ENCODE data around the gene ADH5. TPM values are rescaled to one million over a fixed set of nuclear protein-coding genes. Genes with fewer than 3 reads are reported as not detected.

The ADH5 gene
- total and polyA plus RNA-seq, 2 experiments from 2014 or later: 208 to 243 TPM

- Histone ChIP-seq H3K9me3 (ENCODE audit: low read depth) (no peaks in the 10 kb centered on the region), H3K27ac (no peak overlapping the region), H3K9ac (no peak overlapping the region), H3K4me1 (ENCODE audit: insufficient read depth) (peaks cover 30% of the 10 kb centered on the region), H3K9me2 (ENCODE audit: insufficient read depth) (no peaks in the 10 kb centered on the region), H3K27me3 (replicated peaks; ENCODE audit: insufficient read depth) (no peaks in the 10 kb centered on the region), H2AFZ (no peak overlapping the region), H3K36me3 (ENCODE audit: low read depth) (peaks cover 4% of the 10 kb centered on the region; the same call in 1 of the 2 replicates), H3K4me3 (no peak overlapping the region), H3K4me2 (ENCODE audit: unreplicated experiment) (no peak overlapping the region), H3K79me2 (ENCODE audit: insufficient read depth) (peaks cover 99% of the 10 kb centered on the region), H4K20me1 (ENCODE audit: insufficient read depth) (peaks cover 3% of the 10 kb centered on the region; the same call in 1 of the 2 replicates), H3F3A (ENCODE audit: insufficient read depth) (peaks cover 27% of the 10 kb centered on the region; the same call in 1 of the 2 replicates)
- 81 to 83% methylated on average over 3 of the region's 3 CpGs for WGBS, 2 experiments (ENCODE audit: low coverage in 1 of 2, low lambda C conversion rate in 2 of 2, missing lambda C conversion rate in 2 of 2)
- in situ Hi-C loops (cut with MboI): no loop called here
- TF ChIP-seq EZH2phosphoT487 (IDR thresholded peaks at IDR 0.05; ENCODE audit: insufficient read depth, low read depth) (no peak), EZH2 (IDR thresholded peaks at IDR 0.05; ENCODE audit: insufficient read depth, poor library complexity, severe bottlenecking) (no peak)
- DNase-seq: no peak
Observed at GRCh38 chr4:99029852-99030251, 58.7 kb downstream of the ADH5 start.

DNA sequence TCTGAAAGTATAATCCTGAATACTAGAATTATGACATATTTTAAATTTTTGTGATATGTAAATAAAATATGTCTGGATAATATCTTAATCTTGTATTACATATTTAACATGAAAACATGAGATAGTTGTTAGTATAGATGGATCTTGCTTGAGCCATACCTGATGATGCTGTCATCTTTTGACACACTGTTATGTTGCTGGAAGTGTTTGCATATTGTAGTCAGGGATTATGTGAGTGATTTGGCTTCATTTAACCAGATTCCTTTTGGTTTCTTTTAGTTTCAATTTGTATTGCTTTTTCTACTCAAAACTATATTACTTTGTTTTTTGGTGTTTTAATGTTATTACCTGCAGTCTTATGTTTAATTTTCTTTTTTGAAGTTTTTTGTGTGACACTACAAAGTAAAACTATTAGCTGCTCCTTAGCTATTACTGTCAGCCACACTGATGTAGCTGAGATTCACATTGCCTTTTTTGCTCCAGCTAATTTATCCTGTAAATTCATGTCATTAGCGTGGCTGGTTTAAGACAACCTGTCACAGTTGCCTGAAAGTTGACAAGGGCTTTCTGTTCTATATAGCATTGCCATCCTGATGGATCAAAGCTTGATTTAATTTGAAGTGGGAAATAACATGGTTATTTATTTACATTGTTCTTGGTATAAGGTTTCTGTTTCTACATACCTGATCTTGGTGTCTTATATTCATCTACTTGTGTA, 59.4 kb downstream of the ADH5 start:
- H3K9me2 ChIP-seq (ENCODE audit: insufficient read depth): no peaks in the 10 kb centered on the region
- in situ Hi-C loops (cut with MboI): no loop called here
- peak overlapping the region; percentile 28 for H3K27ac ChIP-seq
- peaks cover 99% of the 10 kb centered on the region for H3K79me2 ChIP-seq (ENCODE audit: insufficient read depth)
- H2AFZ ChIP-seq: no peak overlapping the region
- no peak for TF ChIP-seq EZH2 (IDR thresholded peaks at IDR 0.05; ENCODE audit: insufficient read depth, poor library complexity, severe bottlenecking)
- TF ChIP-seq EZH2phosphoT487 (IDR thresholded peaks at IDR 0.05; ENCODE audit: insufficient read depth, low read depth): no peak
- DNase-seq: peak; percentile 32
- H3K9ac ChIP-seq: peak overlapping the region; percentile 19; the same call in 1 of the 2 replicates
- H3F3A ChIP-seq (ENCODE audit: insufficient read depth): peaks cover 27% of the 10 kb centered on the region; the same call in 1 of the 2 replicates
- H3K4me2 ChIP-seq (ENCODE audit: unreplicated experiment): peak overlapping the region; percentile 39
- no peaks in the 10 kb centered on the region for H3K9me3 ChIP-seq (ENCODE audit: low read depth)
- peaks cover 4% of the 10 kb centered on the region; the same call in 1 of the 2 replicates for H3K36me3 ChIP-seq (ENCODE audit: low read depth)
- 40 to 41% methylated on average over 1 of the region's 1 CpG for WGBS, 2 experiments (ENCODE audit: low coverage in 1 of 2, low lambda C conversion rate in 2 of 2, missing lambda C conversion rate in 2 of 2)
- peaks cover 3% of the 10 kb centered on the region; the same call in 1 of the 2 replicates for H4K20me1 ChIP-seq (ENCODE audit: insufficient read depth)
- no peak overlapping the region for H3K4me3 ChIP-seq
- no peaks in the 10 kb centered on the region for H3K27me3 ChIP-seq (replicated peaks; ENCODE audit: insufficient read depth)
- H3K4me1 ChIP-seq (ENCODE audit: insufficient read depth): peaks cover 29% of the 10 kb centered on the region

DNA sequence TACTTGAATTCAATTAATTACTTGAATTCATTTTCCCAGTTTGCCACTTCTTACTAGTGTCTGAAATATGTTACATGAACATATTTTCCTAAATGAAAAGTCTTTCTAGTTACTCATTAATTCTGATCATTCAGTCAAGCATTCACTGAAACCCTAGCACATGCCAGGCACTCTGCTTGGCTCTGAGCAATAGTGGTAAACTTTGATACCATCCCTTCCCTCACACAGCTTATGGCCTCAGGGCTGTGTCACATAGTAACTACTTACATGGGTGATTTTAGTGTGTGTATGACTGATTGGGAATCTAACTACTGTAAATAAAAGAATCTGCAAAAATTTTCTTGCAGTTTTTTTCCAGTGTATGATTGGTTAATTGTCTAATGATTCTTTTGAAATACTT, 60.4 kb downstream of the ADH5 start:
- H3K79me2 ChIP-seq (ENCODE audit: insufficient read depth): peaks cover 99% of the 10 kb centered on the region
- no peak overlapping the region for H2AFZ ChIP-seq
- no peaks in the 10 kb centered on the region for H3K27me3 ChIP-seq (replicated peaks; ENCODE audit: insufficient read depth)
- no peaks in the 10 kb centered on the region for H3K9me3 ChIP-seq (ENCODE audit: low read depth)
- H3F3A ChIP-seq (ENCODE audit: insufficient read depth): peaks cover 27% of the 10 kb centered on the region; the same call in 1 of the 2 replicates
- H3K36me3 ChIP-seq (ENCODE audit: low read depth): peaks cover 4% of the 10 kb centered on the region; the same call in 1 of the 2 replicates
- peak; percentile 54 for DNase-seq
- in situ Hi-C loops (cut with MboI): no loop called here
- H3K27ac ChIP-seq: peak overlapping the region; percentile 28
- H3K9me2 ChIP-seq (ENCODE audit: insufficient read depth): no peaks in the 10 kb centered on the region
- no peak overlapping the region for H3K4me3 ChIP-seq
- peaks cover 25% of the 10 kb centered on the region for H3K4me1 ChIP-seq (ENCODE audit: insufficient read depth)
- H4K20me1 ChIP-seq (ENCODE audit: insufficient read depth): peaks cover 3% of the 10 kb centered on the region; the same call in 1 of the 2 replicates
- TF ChIP-seq EZH2 (IDR thresholded peaks at IDR 0.05; ENCODE audit: insufficient read depth, poor library complexity, severe bottlenecking): no peak
- no peak for TF ChIP-seq EZH2phosphoT487 (IDR thresholded peaks at IDR 0.05; ENCODE audit: insufficient read depth, low read depth)
- peak overlapping the region; percentile 2 for H3K4me2 ChIP-seq (ENCODE audit: unreplicated experiment)
- no peak overlapping the region for H3K9ac ChIP-seq

DNA sequence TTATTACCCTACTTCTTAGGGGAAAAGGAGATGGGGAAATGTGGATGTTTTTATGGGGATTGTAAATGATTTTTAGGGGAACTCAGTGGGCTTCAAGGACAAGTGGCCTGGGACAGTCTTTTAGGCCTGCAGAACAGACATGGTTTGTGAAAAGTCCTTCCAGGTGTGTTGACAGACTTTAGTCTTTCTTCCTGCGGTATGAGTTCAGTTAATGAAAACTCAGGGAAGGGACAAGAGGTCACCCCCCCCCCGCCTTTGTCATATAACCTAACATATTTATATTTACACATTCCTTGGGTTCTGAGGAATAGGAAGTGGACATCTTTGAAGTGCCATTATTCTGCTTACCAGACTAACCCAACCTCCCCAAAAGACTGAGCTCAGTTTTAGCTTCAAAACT, 61.3 kb downstream of the ADH5 start:
- 68 to 73% methylated on average over 2 of the region's 2 CpGs for WGBS, 2 experiments (ENCODE audit: low coverage in 1 of 2, low lambda C conversion rate in 2 of 2, missing lambda C conversion rate in 2 of 2)
- H4K20me1 ChIP-seq (ENCODE audit: insufficient read depth): peaks cover 3% of the 10 kb centered on the region; the same call in 1 of the 2 replicates
- peaks cover 27% of the 10 kb centered on the region; the same call in 1 of the 2 replicates for H3F3A ChIP-seq (ENCODE audit: insufficient read depth)
- TF ChIP-seq EZH2phosphoT487 (IDR thresholded peaks at IDR 0.05; ENCODE audit: insufficient read depth, low read depth) (no peak), EZH2 (IDR thresholded peaks at IDR 0.05; ENCODE audit: insufficient read depth, poor library complexity, severe bottlenecking) (no peak)
- no peaks in the 10 kb centered on the region for H3K9me3 ChIP-seq (ENCODE audit: low read depth)
- H3K4me1 ChIP-seq (ENCODE audit: insufficient read depth): peaks cover 25% of the 10 kb centered on the region
- no peak overlapping the region for H2AFZ ChIP-seq
- no peaks in the 10 kb centered on the region for H3K27me3 ChIP-seq (replicated peaks; ENCODE audit: insufficient read depth)
- no peak for DNase-seq
- H3K4me3 ChIP-seq: no peak overlapping the region
- H3K36me3 ChIP-seq (ENCODE audit: low read depth): peaks cover 4% of the 10 kb centered on the region; the same call in 1 of the 2 replicates
- H3K9me2 ChIP-seq (ENCODE audit: insufficient read depth): no peaks in the 10 kb centered on the region
- H3K27ac ChIP-seq: no peak overlapping the region
- no peak overlapping the region for H3K4me2 ChIP-seq (ENCODE audit: unreplicated experiment)
- H3K9ac ChIP-seq: no peak overlapping the region
- H3K79me2 ChIP-seq (ENCODE audit: insufficient read depth): peaks cover 99% of the 10 kb centered on the region
- in situ Hi-C loops (cut with MboI): no loop called here

Data from GM23248 (cell line).